PC-9 (cell line): Measurements from ENCODE around the gene NFKB1. TPM values are rescaled to one million over a fixed set of nuclear protein-coding genes. Genes with fewer than 3 reads are reported as not detected.

Source experiments
- BruUV-seq: library from RNA; stranded (reverse); fragments of 400-500 nt; replicated peaks from 2 replicates; lab custom pipeline; 2021; lab: Mats Ljungman, UMichigan
- CTCF ChIA-PET: fragments of 300-600 bp; sonication (Branson Sonifier 250); formaldehyde crosslinking; loops from one replicate; lab custom pipeline; 2022; ENCODE audit warnings: antibody characterized with exemption; lab: Charles Lee
- POLR2A ChIA-PET: fragments of 300-600 bp; sonication (Branson Sonifier 250); formaldehyde crosslinking; loops from one replicate; lab custom pipeline; 2022; ENCODE audit warnings: antibody characterized with exemption; ENCODE audit not compliant: unreplicated experiment; lab: Charles Lee
- DNase-seq, 2 experiments: peaks; one replicate each; pipeline versions ENCODE4 v3.0.0 to v3.0.0-alpha.2; 2015 to 2022; ENCODE audit warnings: mixed read lengths in 1 of 2
- H2AFZ ChIP-seq: fragments of 200-600 bp; sonication (generic); 2 replicates; pipeline ENCODE4 v1.8.1; 2017; ENCODE audit warnings: antibody characterized with exemption
- H3F3A ChIP-seq: fragments of 200-600 bp; sonication (generic); 2 replicates; pipeline ENCODE4 v1.8.1; 2017; ENCODE audit warnings: antibody characterized with exemption, mild to moderate bottlenecking, low read depth; ENCODE audit not compliant: insufficient read depth
- H3K27ac ChIP-seq: fragments of 200-600 bp; sonication (generic); 2 replicates; pipeline ENCODE4 v1.6.1; 2016; ENCODE audit warnings: mixed run types
- H3K27me3 ChIP-seq: fragments of 200-600 bp; sonication (generic); 2 replicates; pipeline ENCODE4 v1.6.1; 2016; ENCODE audit warnings: low read depth, mixed run types; ENCODE audit not compliant: insufficient read depth
- H3K36me3 ChIP-seq: fragments of 200-600 bp; sonication (generic); 2 replicates; pipeline ENCODE4 v1.6.1; 2016; ENCODE audit warnings: low read depth, mixed run types
- H3K4me1 ChIP-seq: fragments of 200-600 bp; sonication (generic); replicated peaks from 2 replicates; pipeline ENCODE4 v1.6.1; 2016; ENCODE audit warnings: mixed run types; ENCODE audit not compliant: insufficient read depth
- H3K4me2 ChIP-seq: fragments of 200-600 bp; sonication (generic); 2 replicates; pipeline ENCODE4 v1.6.1; 2017; ENCODE audit warnings: mixed run types
- H3K4me3 ChIP-seq: fragments of 200-600 bp; sonication (generic); 2 replicates; pipeline ENCODE4 v1.6.1; 2016; ENCODE audit warnings: mixed run types
- H3K79me2 ChIP-seq: fragments of 200-600 bp; sonication (generic); 2 replicates; pipeline ENCODE4 v1.6.1; 2017; ENCODE audit warnings: low read depth, mixed run types
- H3K9me2 ChIP-seq: fragments of 200-600 bp; sonication (generic); 2 replicates; pipeline ENCODE4 v1.8.1; 2017; ENCODE audit warnings: mild to moderate bottlenecking; ENCODE audit not compliant: insufficient read depth
- H3K9me3 ChIP-seq: fragments of 200-600 bp; sonication (generic); 2 replicates; pipeline ENCODE4 v1.8.1; 2016; ENCODE audit warnings: low read depth; ENCODE audit not compliant: insufficient read depth
- H4K20me1 ChIP-seq: fragments of 200-600 bp; sonication (generic); 2 replicates; pipeline ENCODE4 v1.8.1; 2017; ENCODE audit not compliant: insufficient read depth
- CTCF ChIP-seq: fragments of 200-600 bp; sonication (generic); conservative IDR thresholded peaks from 2 replicates; pipeline ENCODE4 v1.6.1; 2017; ENCODE audit warnings: mixed run types, antibody characterized with exemption, mild to moderate bottlenecking, moderate library complexity
- EZH2 ChIP-seq: fragments of 200-600 bp; sonication (generic); IDR thresholded peaks from 2 replicates; pipeline ENCODE4 v1.8.0; 2017; ENCODE audit warnings: antibody characterized with exemption, low read depth
- intact Hi-C: fragments of 100-400 bp; cut with micrococcal nuclease; formaldehyde crosslinking; loops from one replicate; pipeline ENCODE4 v1.10.0; 2022; ENCODE audit not compliant: unreplicated experiment
- total RNA-seq: library from RNA; stranded (reverse); gene quantifications from 2 replicates; pipeline ENCODE4 v1.2.3, GENCODE V29; 2021

The NFKB1 gene
- total RNA-seq, 1 experiment from 2014 or later = 11.6 TPM

GRCh38 chr4:102610007-102610406 is 108.8 kb downstream of the NFKB1 start:
- BruUV-seq = no TSS peak
- Histone ChIP-seq H2AFZ (no peak overlapping the region), H3K4me2 (no peak overlapping the region), H3K36me3 (no peaks in the 10 kb centered on the region), H3K4me3 (no peak overlapping the region), H3K9me3 (no peaks in the 10 kb centered on the region), H3K79me2 (no peaks in the 10 kb centered on the region), H3K27ac (no peak overlapping the region), H3F3A (no peaks in the 10 kb centered on the region), H3K27me3 (no peaks in the 10 kb centered on the region), H3K9me2 (no peaks in the 10 kb centered on the region), H3K4me1 (no peaks in the 10 kb centered on the region), H4K20me1 (no peaks in the 10 kb centered on the region)
- POLR2A ChIA-PET = no interaction called here
- CTCF ChIA-PET = no interaction called here
- intact Hi-C loops = no loop called here
- TF ChIP-seq CTCF = no peak; the same call in 1 of the 2 replicates
- TF ChIP-seq EZH2 = no peak
- no peak for DNase-seq

DNA sequence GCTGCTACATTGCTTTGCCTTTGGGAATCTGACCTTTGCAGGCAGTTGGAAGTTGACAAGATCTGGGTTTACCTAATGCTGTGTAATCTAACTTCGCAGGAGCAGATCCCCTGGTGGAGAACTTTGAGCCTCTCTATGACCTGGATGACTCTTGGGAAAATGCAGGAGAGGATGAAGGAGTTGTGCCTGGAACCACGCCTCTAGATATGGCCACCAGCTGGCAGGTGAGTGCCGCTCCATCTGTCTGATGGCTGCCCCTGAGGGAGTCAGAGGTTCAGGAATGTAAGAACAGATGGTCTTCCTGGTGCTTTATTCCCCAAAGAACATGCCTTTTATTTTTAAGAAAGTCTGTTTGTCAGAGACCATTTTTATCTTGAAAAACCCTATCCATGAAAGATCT is 109.3 kb downstream of the NFKB1 start:
- Histone ChIP-seq H3K9me3 (no peaks in the 10 kb centered on the region), H4K20me1 (no peaks in the 10 kb centered on the region), H3F3A (no peaks in the 10 kb centered on the region), H3K27ac (no peak overlapping the region), H3K4me2 (no peak overlapping the region), H3K4me1 (no peaks in the 10 kb centered on the region), H3K36me3 (no peaks in the 10 kb centered on the region), H2AFZ (no peak overlapping the region), H3K27me3 (no peaks in the 10 kb centered on the region), H3K4me3 (no peak overlapping the region), H3K79me2 (no peaks in the 10 kb centered on the region), H3K9me2 (no peaks in the 10 kb centered on the region)
- POLR2A ChIA-PET = no interaction called here
- TF ChIP-seq EZH2 (no peak), CTCF (no peak)
- DNase-seq = no peak
- intact Hi-C loops = no loop called here
- no TSS peak for BruUV-seq
- CTCF ChIA-PET = no interaction called here

DNA sequence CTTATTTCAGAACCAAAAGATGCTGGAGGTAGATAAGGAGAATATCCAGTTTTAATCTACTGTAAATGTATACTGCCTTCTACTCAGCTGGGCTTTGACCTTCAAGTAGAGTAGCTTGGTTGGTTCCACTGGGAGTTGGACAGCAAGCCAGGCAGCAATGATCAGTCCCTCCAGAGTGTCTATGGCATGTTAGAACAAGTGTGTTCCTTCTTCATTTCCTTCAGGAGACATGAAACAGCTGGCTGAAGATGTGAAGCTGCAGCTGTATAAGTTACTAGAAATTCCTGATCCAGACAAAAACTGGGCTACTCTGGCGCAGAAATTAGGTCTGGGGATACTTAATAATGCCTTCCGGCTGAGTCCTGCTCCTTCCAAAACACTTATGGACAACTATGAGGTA is 111.1 kb downstream of the NFKB1 start:
- Histone ChIP-seq H3K9me2 (no peaks in the 10 kb centered on the region), H3K4me3 (no peak overlapping the region), H3K4me2 (no peak overlapping the region), H3K27ac (no peak overlapping the region), H3K36me3 (no peaks in the 10 kb centered on the region), H3F3A (no peaks in the 10 kb centered on the region), H3K79me2 (no peaks in the 10 kb centered on the region), H3K27me3 (no peaks in the 10 kb centered on the region), H3K9me3 (no peaks in the 10 kb centered on the region), H4K20me1 (no peaks in the 10 kb centered on the region), H2AFZ (no peak overlapping the region), H3K4me1 (no peaks in the 10 kb centered on the region)
- no TSS peak for BruUV-seq
- ChIA-PET POLR2A (no interaction called here), CTCF (no interaction called here)
- intact Hi-C loops = no loop called here
- no peak for TF ChIP-seq EZH2
- TF ChIP-seq CTCF = no peak
- no peak for DNase-seq
